ENCODE measurements around the gene ITGAL.
"Not testable (repeated sequence)": the region's sequence is repeated elsewhere in the genome, so short reads cannot be mapped to it uniquely, and the experiment has no call there.

ITGAL gene

GRCh38 chr16:30536391-30537024 is 64.0 kb downstream of the ITGAL start:
- H3K9me3 Mint-ChIP-seq; DNase-seq (ENCODE audit: low spot score in 2 of 2); ATAC-seq: not testable (repeated sequence)
- peak overlapping the region; percentile 96 for H3K27ac Mint-ChIP-seq
- H3K4me3 Mint-ChIP-seq = peak overlapping the region; percentile 88
- peaks cover 30% of the 10 kb centered on the region for H3K4me1 Mint-ChIP-seq
- H3K36me3 Mint-ChIP-seq = peaks cover 44% of the 10 kb centered on the region

- DNase-seq (ENCODE audit: low spot score in 2 of 2) (no peak), ATAC-seq (no peak)
- no peak overlapping the region for H3K4me3 Mint-ChIP-seq
- no peaks in the 10 kb centered on the region for H3K9me3 Mint-ChIP-seq
- H3K36me3 Mint-ChIP-seq = peaks cover 37% of the 10 kb centered on the region
- peaks cover 25% of the 10 kb centered on the region for H3K4me1 Mint-ChIP-seq
- no peak overlapping the region for H3K27ac Mint-ChIP-seq
These were observed 66.7 kb downstream of the ITGAL start for GRCh38 chr16:30539000-30539964.

GRCh38 chr16:30539986-30540526 is 67.5 kb downstream of the ITGAL start:
- Mint-ChIP-seq H3K36me3 (peaks cover 31% of the 10 kb centered on the region), H3K4me1 (peaks cover 22% of the 10 kb centered on the region)
- H3K27ac Mint-ChIP-seq; DNase-seq (ENCODE audit: low spot score in 2 of 2); H3K9me3 Mint-ChIP-seq; H3K4me3 Mint-ChIP-seq; ATAC-seq: not testable (repeated sequence)

GRCh38 chr16:30540916-30541464 is 68.4 kb downstream of the ITGAL start:
- ATAC-seq; H3K9me3 Mint-ChIP-seq; DNase-seq (ENCODE audit: low spot score in 2 of 2); H3K4me3 Mint-ChIP-seq; H3K27ac Mint-ChIP-seq: not testable (repeated sequence)
- Mint-ChIP-seq H3K36me3 (peaks cover 21% of the 10 kb centered on the region), H3K4me1 (peaks cover 20% of the 10 kb centered on the region)

GRCh38 chr16:30541502-30542329 is 69.2 kb downstream of the ITGAL start:
- DNase-seq (ENCODE audit: low spot score in 2 of 2) (no peak), ATAC-seq (no peak)
- H3K4me3 Mint-ChIP-seq = no peak overlapping the region
- no peaks in the 10 kb centered on the region for H3K9me3 Mint-ChIP-seq
- peaks cover 20% of the 10 kb centered on the region for H3K4me1 Mint-ChIP-seq
- H3K36me3 Mint-ChIP-seq = peaks cover 17% of the 10 kb centered on the region
- no peak overlapping the region for H3K27ac Mint-ChIP-seq

- Mint-ChIP-seq H3K4me1 (peaks cover 25% of the 10 kb centered on the region), H3K4me3 (no peak overlapping the region), H3K27ac (no peak overlapping the region), H3K9me3 (no peaks in the 10 kb centered on the region), H3K36me3 (peaks cover 4% of the 10 kb centered on the region)
- DNase-seq (ENCODE audit: low spot score in 2 of 2) = no peak
- no peak for ATAC-seq
These were observed 70.5 kb downstream of the ITGAL start for GRCh38 chr16:30543067-30543466.

GRCh38 chr16:30546115-30546514 is 73.6 kb downstream of the ITGAL start:
- peaks cover 33% of the 10 kb centered on the region for H3K4me1 Mint-ChIP-seq
- peak overlapping the region; percentile 53 for H3K27ac Mint-ChIP-seq
- no peak for DNase-seq (ENCODE audit: low spot score in 2 of 2)
- H3K4me3 Mint-ChIP-seq = no peak overlapping the region
- ATAC-seq = no peak
- no peaks in the 10 kb centered on the region for H3K9me3 Mint-ChIP-seq
- H3K36me3 Mint-ChIP-seq = peaks cover 1% of the 10 kb centered on the region

- ATAC-seq (no peak), DNase-seq (ENCODE audit: low spot score in 2 of 2) (no peak)
- H3K27ac Mint-ChIP-seq = peak overlapping the region; percentile 60
- H3K4me1 Mint-ChIP-seq = peaks cover 58% of the 10 kb centered on the region
- no peak overlapping the region for H3K4me3 Mint-ChIP-seq
- peaks cover 26% of the 10 kb centered on the region for H3K36me3 Mint-ChIP-seq
- H3K9me3 Mint-ChIP-seq = no peaks in the 10 kb centered on the region
These were observed 76.1 kb downstream of the ITGAL start for GRCh38 chr16:30548416-30549253.

GRCh38 chr16:30551781-30552180 is 79.2 kb downstream of the ITGAL start:
- peak overlapping the region; percentile 97 for H3K27ac Mint-ChIP-seq
- ATAC-seq = peak; percentile 86
- peaks cover 65% of the 10 kb centered on the region for H3K4me1 Mint-ChIP-seq
- H3K4me3 Mint-ChIP-seq = peak overlapping the region; percentile 68
- H3K36me3 Mint-ChIP-seq = peaks cover 57% of the 10 kb centered on the region
- peak in 1 of 2 donors; percentile 68 for DNase-seq (ENCODE audit: low spot score in 2 of 2)
- no peaks in the 10 kb centered on the region for H3K9me3 Mint-ChIP-seq

GRCh38 chr16:30552956-30553355 is 80.4 kb downstream of the ITGAL start:
- H3K4me1 Mint-ChIP-seq = peaks cover 61% of the 10 kb centered on the region
- no peak for ATAC-seq
- peak overlapping the region; percentile 68 for H3K4me3 Mint-ChIP-seq

GRCh38 chr16:30553393-30553899 is 80.9 kb downstream of the ITGAL start:
- Mint-ChIP-seq H3K4me1 (peaks cover 57% of the 10 kb centered on the region), H3K4me3 (no peak overlapping the region), H3K36me3 (peaks cover 64% of the 10 kb centered on the region), H3K9me3 (no peaks in the 10 kb centered on the region), H3K27ac (peak overlapping the region; percentile 97)
- DNase-seq (ENCODE audit: low spot score in 2 of 2) = no peak
- ATAC-seq = no peak

More at GRCh38 chr16:30552956-30553355, 80.4 kb downstream of the ITGAL start:
- Mint-ChIP-seq H3K9me3 (no peaks in the 10 kb centered on the region), H3K36me3 (peaks cover 59% of the 10 kb centered on the region), H3K27ac (peak overlapping the region; percentile 97)
- no peak for DNase-seq (ENCODE audit: low spot score in 2 of 2)

- peaks cover 57% of the 10 kb centered on the region for H3K4me1 Mint-ChIP-seq
- peaks cover 69% of the 10 kb centered on the region for H3K36me3 Mint-ChIP-seq
- H3K27ac Mint-ChIP-seq = peak overlapping the region; percentile 97
- H3K9me3 Mint-ChIP-seq = no peaks in the 10 kb centered on the region
- DNase-seq (ENCODE audit: low spot score in 2 of 2) = no peak
- ATAC-seq = no peak
- H3K4me3 Mint-ChIP-seq = no peak overlapping the region
These were observed 82.2 kb downstream of the ITGAL start for GRCh38 chr16:30554557-30555314.

All from stimulated activated effector memory CD8-positive, alpha-beta T cell treated with anti-CD3 and anti-CD28 coated beads, Interleukin-12 subunit alpha, Interleukin-12 subunit beta, amount 100 ng/mL, for 72 hours (primary cell).